ENCODE data around the gene GPC3. TPM values are rescaled to one million over a fixed set of nuclear protein-coding genes. Genes with fewer than 3 reads are reported as not detected.

The GPC3 gene
- total RNA-seq, 1 experiment from 2014 or later = 233 TPM

DNA sequence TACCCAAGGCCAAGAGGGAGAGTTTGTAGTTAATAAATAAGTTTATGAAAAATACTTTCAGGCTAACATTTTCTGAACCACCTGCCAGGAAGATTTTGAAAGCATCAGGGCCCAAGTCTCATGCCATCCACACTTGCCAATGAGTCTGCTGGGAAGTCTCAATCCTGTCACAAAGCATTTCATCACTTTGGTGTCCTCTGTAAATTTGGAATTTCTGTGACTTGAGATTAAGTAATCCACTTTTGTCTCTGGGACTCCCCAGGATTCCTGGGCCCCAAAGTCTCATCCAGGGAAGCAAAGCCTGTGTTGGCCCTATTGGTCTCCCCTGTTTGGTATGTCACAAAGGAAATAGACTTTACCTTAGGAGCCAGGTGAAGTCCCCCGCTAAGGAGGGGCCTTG, 470.9 kb downstream of the GPC3 start:
- Histone ChIP-seq H3K9me3 (no peaks in the 10 kb centered on the region), H3K4me1 (no peaks in the 10 kb centered on the region), H3K27me3 (replicated peaks; ENCODE audit: control insufficient read depth, insufficient read depth, low read length) (no peaks in the 10 kb centered on the region), H3K4me3 (ENCODE audit: low read depth, low read length) (no peak overlapping the region), H3K36me3 (ENCODE audit: control insufficient read depth, insufficient read depth, low read length) (no peaks in the 10 kb centered on the region)
- DNase-seq = no peak
- ChIA-PET CTCF (no interaction called here), POLR2A (no interaction called here)
- Mint-ChIP-seq H3K27ac (ENCODE audit: unreplicated experiment) (no peak overlapping the region), H3K27me3 (ENCODE audit: insufficient read depth, unreplicated experiment) (no peaks in the 10 kb centered on the region), H3K4me1 (ENCODE audit: low read depth, unreplicated experiment) (no peaks in the 10 kb centered on the region), H3K36me3 (ENCODE audit: insufficient read depth, unreplicated experiment) (no peaks in the 10 kb centered on the region), H3K9me3 (ENCODE audit: unreplicated experiment) (no peaks in the 10 kb centered on the region), H3K4me3 (ENCODE audit: unreplicated experiment) (no peak overlapping the region)
- intact Hi-C loops (cut with micrococcal nuclease; ENCODE audit: unreplicated experiment) = no loop called here
- TF ChIP-seq, protein P1, sequence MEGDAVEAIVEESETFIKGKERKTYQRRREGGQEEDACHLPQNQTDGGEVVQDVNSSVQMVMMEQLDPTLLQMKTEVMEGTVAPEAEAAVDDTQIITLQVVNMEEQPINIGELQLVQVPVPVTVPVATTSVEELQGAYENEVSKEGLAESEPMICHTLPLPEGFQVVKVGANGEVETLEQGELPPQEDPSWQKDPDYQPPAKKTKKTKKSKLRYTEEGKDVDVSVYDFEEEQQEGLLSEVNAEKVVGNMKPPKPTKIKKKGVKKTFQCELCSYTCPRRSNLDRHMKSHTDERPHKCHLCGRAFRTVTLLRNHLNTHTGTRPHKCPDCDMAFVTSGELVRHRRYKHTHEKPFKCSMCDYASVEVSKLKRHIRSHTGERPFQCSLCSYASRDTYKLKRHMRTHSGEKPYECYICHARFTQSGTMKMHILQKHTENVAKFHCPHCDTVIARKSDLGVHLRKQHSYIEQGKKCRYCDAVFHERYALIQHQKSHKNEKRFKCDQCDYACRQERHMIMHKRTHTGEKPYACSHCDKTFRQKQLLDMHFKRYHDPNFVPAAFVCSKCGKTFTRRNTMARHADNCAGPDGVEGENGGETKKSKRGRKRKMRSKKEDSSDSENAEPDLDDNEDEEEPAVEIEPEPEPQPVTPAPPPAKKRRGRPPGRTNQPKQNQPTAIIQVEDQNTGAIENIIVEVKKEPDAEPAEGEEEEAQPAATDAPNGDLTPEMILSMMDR (IDR thresholded peaks at IDR 0.05; ENCODE audit: insufficient read depth in 1 of 2, low read depth in 1 of 2, low read length in 1 of 2, severe bottlenecking in 1 of 2, unreplicated experiment in 1 of 2) = no peak
- BruUV-seq (replicated peaks) = no TSS peak

DNA sequence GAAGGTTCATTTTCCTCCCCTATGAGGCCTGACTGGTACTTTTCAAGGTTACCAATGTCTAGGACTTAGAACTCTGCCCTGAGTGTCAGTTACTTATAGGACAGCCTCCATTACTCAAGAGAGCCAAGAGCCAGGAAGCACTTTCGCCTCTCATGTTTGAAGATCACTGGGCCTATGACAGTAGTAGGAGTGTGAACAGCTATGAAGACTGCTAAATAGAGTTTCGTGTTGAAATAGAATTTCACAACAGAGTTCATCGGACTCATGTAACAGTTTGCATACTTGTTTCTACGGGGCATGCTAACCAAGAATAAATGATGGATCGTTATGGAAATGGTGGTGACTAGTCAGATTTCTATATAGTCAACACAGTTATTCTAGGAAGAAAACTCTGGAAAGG, 472.3 kb downstream of the GPC3 start:
- Histone ChIP-seq H3K4me1 (no peaks in the 10 kb centered on the region), H3K9me3 (no peaks in the 10 kb centered on the region), H3K4me3 (ENCODE audit: low read depth, low read length) (no peak overlapping the region), H3K27me3 (replicated peaks; ENCODE audit: control insufficient read depth, insufficient read depth, low read length) (no peaks in the 10 kb centered on the region), H3K36me3 (ENCODE audit: control insufficient read depth, insufficient read depth, low read length) (no peaks in the 10 kb centered on the region)
- no peaks in the 10 kb centered on the region for H3K9me3 Mint-ChIP-seq (ENCODE audit: unreplicated experiment)
- ChIA-PET POLR2A (no interaction called here), CTCF (no interaction called here)
- H3K4me3 Mint-ChIP-seq (ENCODE audit: unreplicated experiment) = no peak overlapping the region
- H3K27ac Mint-ChIP-seq (ENCODE audit: unreplicated experiment) = no peak overlapping the region
- intact Hi-C loops (cut with micrococcal nuclease; ENCODE audit: unreplicated experiment) = no loop called here
- no peaks in the 10 kb centered on the region for H3K27me3 Mint-ChIP-seq (ENCODE audit: insufficient read depth, unreplicated experiment)
- no peak for DNase-seq
- TF ChIP-seq, protein P1 (IDR thresholded peaks at IDR 0.05; ENCODE audit: insufficient read depth in 1 of 2, low read depth in 1 of 2, low read length in 1 of 2, severe bottlenecking in 1 of 2, unreplicated experiment in 1 of 2) = no peak
- no peaks in the 10 kb centered on the region for H3K36me3 Mint-ChIP-seq (ENCODE audit: insufficient read depth, unreplicated experiment)
- H3K4me1 Mint-ChIP-seq (ENCODE audit: low read depth, unreplicated experiment) = no peaks in the 10 kb centered on the region
- no TSS peak for BruUV-seq (replicated peaks)

DNA sequence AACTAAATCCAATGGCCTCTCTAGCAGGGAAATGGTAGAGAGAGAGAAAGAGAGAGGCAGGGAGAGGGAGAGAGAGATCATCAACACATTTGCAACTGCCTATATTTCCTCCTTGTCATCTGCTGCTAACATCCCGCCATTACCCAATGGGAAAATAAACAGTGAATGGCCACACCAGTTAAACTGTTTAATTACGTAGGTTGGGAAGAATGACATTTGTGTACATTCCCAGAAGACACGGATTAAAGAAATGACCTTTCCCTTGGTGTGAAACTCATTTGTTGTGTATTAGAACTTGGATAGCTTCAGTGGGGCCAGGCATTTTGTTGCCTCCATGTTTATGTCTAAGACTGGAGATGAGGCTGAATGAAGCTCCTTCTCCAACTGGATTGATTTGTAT, 474.4 kb downstream of the GPC3 start:
- BruUV-seq (replicated peaks) = no TSS peak
- POLR2A ChIA-PET = no interaction called here
- TF ChIP-seq, protein P1 (IDR thresholded peaks at IDR 0.05; ENCODE audit: insufficient read depth in 1 of 2, low read depth in 1 of 2, low read length in 1 of 2, severe bottlenecking in 1 of 2, unreplicated experiment in 1 of 2) = no peak

More for the DNA sequence above, 474.4 kb downstream of the GPC3 start:
- no peak overlapping the region for H3K4me3 Mint-ChIP-seq (ENCODE audit: unreplicated experiment)
- H3K9me3 ChIP-seq = no peaks in the 10 kb centered on the region
- no peaks in the 10 kb centered on the region for H3K36me3 Mint-ChIP-seq (ENCODE audit: insufficient read depth, unreplicated experiment)
- no peak overlapping the region for H3K4me3 ChIP-seq (ENCODE audit: low read depth, low read length)
- H3K9me3 Mint-ChIP-seq (ENCODE audit: unreplicated experiment) = no peaks in the 10 kb centered on the region
- no peaks in the 10 kb centered on the region for H3K36me3 ChIP-seq (ENCODE audit: control insufficient read depth, insufficient read depth, low read length)
- no peaks in the 10 kb centered on the region for H3K4me1 Mint-ChIP-seq (ENCODE audit: low read depth, unreplicated experiment)
- intact Hi-C loops (cut with micrococcal nuclease; ENCODE audit: unreplicated experiment) = no loop called here
- no peaks in the 10 kb centered on the region for H3K27me3 ChIP-seq (replicated peaks; ENCODE audit: control insufficient read depth, insufficient read depth, low read length)
- no peak overlapping the region for H3K27ac Mint-ChIP-seq (ENCODE audit: unreplicated experiment)
- CTCF ChIA-PET = no interaction called here
- no peaks in the 10 kb centered on the region for H3K4me1 ChIP-seq
- no peak for DNase-seq
- no peaks in the 10 kb centered on the region for H3K27me3 Mint-ChIP-seq (ENCODE audit: insufficient read depth, unreplicated experiment)
